Type B pancreatic cell (in vitro differentiated cells): ENCODE data around the gene BMP6. TPM values are rescaled to one million over a fixed set of nuclear protein-coding genes. Genes with fewer than 3 reads are reported as not detected.

Experiments
- DNase-seq: peaks from one replicate; pipeline ENCODE4 v3.0.0; 2021; ENCODE audit warnings: mixed read lengths; ENCODE audit not compliant: unreplicated experiment; ENCODE audit errors: extremely low spot score
- H3K27ac Mint-ChIP-seq: 2 replicates; pipeline ENCODE4 v1.8.0; 2021; ENCODE audit warnings: mild to moderate bottlenecking, mixed read lengths
- H3K27me3 Mint-ChIP-seq: 2 replicates; pipeline ENCODE4 v1.8.0; 2021; ENCODE audit warnings: mixed read lengths
- H3K36me3 Mint-ChIP-seq: 2 replicates; pipeline ENCODE4 v1.8.0; 2021; ENCODE audit warnings: mixed read lengths
- H3K4me1 Mint-ChIP-seq: one replicate; pipeline ENCODE4 v1.8.0; 2021; ENCODE audit warnings: mixed read lengths; ENCODE audit not compliant: unreplicated experiment
- H3K4me3 Mint-ChIP-seq: 2 replicates; pipeline ENCODE4 v1.8.0; 2021; ENCODE audit warnings: mild to moderate bottlenecking, mixed read lengths
- H3K9me3 Mint-ChIP-seq: 2 replicates; pipeline ENCODE4 v1.8.0; 2021; ENCODE audit warnings: mixed read lengths
- total RNA-seq: library from RNA; stranded (reverse); gene quantifications from 2 replicates; pipeline ENCODE4 v1.2.1, GENCODE V29; 2021; ENCODE audit warnings: low replicate concordance
- TF ChIP-seq, protein P1 (sequence below): fragments of 200-600 bp; sonication (generic); conservative IDR thresholded peaks from 2 replicates; pipeline ENCODE4 v1.5.0; 2021; ENCODE audit warnings: antibody characterized with exemption, mild to moderate bottlenecking

The BMP6 gene
- total RNA-seq, 1 donor from 2014 or later: 1.8 TPM

GRCh38 chr6:7692453-7692784 lies 33.5 kb upstream of the BMP6 start:
- H3K4me1 Mint-ChIP-seq: peaks cover 9% of the 10 kb centered on the region
- H3K27ac Mint-ChIP-seq: no peak overlapping the region
- no peaks in the 10 kb centered on the region for H3K36me3 Mint-ChIP-seq
- H3K27me3 Mint-ChIP-seq: peaks cover 3% of the 10 kb centered on the region
- TF ChIP-seq, protein P1, sequence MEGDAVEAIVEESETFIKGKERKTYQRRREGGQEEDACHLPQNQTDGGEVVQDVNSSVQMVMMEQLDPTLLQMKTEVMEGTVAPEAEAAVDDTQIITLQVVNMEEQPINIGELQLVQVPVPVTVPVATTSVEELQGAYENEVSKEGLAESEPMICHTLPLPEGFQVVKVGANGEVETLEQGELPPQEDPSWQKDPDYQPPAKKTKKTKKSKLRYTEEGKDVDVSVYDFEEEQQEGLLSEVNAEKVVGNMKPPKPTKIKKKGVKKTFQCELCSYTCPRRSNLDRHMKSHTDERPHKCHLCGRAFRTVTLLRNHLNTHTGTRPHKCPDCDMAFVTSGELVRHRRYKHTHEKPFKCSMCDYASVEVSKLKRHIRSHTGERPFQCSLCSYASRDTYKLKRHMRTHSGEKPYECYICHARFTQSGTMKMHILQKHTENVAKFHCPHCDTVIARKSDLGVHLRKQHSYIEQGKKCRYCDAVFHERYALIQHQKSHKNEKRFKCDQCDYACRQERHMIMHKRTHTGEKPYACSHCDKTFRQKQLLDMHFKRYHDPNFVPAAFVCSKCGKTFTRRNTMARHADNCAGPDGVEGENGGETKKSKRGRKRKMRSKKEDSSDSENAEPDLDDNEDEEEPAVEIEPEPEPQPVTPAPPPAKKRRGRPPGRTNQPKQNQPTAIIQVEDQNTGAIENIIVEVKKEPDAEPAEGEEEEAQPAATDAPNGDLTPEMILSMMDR: no peak
- peaks cover 5% of the 10 kb centered on the region for H3K9me3 Mint-ChIP-seq
- DNase-seq: no peak
- no peak overlapping the region for H3K4me3 Mint-ChIP-seq

- no peak overlapping the region for H3K27ac Mint-ChIP-seq
- peaks cover 20% of the 10 kb centered on the region for H3K4me1 Mint-ChIP-seq
- TF ChIP-seq, protein P1: no peak
- H3K9me3 Mint-ChIP-seq: peaks cover 5% of the 10 kb centered on the region
- H3K36me3 Mint-ChIP-seq: no peaks in the 10 kb centered on the region
- no peak overlapping the region for H3K4me3 Mint-ChIP-seq
- DNase-seq: no peak
- H3K27me3 Mint-ChIP-seq: peaks cover 3% of the 10 kb centered on the region
Observed at GRCh38 chr6:7693827-7694226, 32.1 kb upstream of the BMP6 start.

DNA sequence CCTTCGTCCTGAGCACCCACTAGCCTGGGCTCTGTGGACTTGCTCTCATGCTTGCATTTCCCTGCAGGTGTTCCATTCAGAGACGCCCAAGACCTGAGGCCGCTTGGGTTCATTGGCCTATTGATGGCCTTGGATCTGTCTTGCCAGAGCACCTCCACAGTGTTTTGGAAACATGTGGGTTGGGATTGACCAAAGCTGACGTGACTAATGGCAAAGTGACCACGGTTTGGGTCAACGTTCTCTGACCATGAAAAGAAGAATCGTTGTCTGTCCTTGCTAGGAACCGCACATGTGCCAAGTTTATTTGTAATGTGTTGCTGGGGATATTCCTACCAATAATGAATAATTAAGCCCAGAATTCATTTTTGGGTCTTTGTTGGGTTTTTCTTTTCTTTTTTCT lies 29.8 kb upstream of the BMP6 start:
- TF ChIP-seq, protein P1: no peak
- Mint-ChIP-seq H3K27ac (no peak overlapping the region), H3K36me3 (no peaks in the 10 kb centered on the region), H3K27me3 (no peaks in the 10 kb centered on the region), H3K4me1 (peaks cover 12% of the 10 kb centered on the region), H3K9me3 (no peaks in the 10 kb centered on the region), H3K4me3 (no peak overlapping the region)
- DNase-seq: no peak

GRCh38 chr6:7697432-7697819 lies 28.5 kb upstream of the BMP6 start:
- H3K36me3 Mint-ChIP-seq: no peaks in the 10 kb centered on the region
- H3K27ac Mint-ChIP-seq: no peak overlapping the region
- no peaks in the 10 kb centered on the region for H3K9me3 Mint-ChIP-seq
- TF ChIP-seq, protein P1: no peak
- no peaks in the 10 kb centered on the region for H3K27me3 Mint-ChIP-seq
- H3K4me1 Mint-ChIP-seq: peaks cover 12% of the 10 kb centered on the region
- H3K4me3 Mint-ChIP-seq: no peak overlapping the region
- no peak for DNase-seq

DNA sequence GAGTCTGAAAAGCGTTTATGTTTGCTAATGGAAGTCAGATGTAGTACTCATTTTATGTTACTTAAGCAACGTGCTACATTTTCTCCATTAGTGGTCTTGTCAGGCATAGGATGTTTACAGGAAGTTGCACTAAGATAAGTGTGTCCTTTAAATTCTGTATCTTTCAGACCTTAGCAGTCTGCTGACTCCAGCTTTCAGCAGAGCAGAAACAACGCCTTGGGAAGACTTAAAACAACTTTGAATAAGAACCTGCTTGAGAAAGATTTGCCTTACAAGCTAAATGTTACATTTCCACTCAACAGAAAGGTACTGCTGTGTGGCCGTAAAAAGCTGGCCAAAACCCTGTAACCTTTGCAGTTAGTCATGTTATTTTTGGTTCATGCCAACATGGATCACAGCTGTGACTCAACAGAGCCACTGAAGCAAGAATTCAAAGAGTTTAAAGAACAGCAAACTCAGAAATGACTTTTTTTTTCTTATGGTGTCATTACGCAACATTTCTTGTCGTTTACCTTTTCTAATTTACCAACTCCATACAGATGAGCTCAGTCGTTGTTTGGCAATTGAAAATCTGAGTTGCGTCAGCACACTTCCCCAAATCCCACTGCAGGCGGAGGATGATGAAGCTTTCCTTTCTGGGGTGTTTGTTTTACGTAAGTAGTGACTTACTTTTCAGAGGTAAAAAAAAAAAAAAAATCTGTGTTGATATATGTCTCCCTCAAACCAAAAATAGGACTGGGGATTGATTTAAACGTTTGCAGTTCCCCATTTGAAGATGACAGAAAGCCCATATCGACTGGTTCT lies 27.9 kb upstream of the BMP6 start:
- H3K27me3 Mint-ChIP-seq: no peaks in the 10 kb centered on the region
- H3K4me1 Mint-ChIP-seq: peaks cover 12% of the 10 kb centered on the region
- no peaks in the 10 kb centered on the region for H3K36me3 Mint-ChIP-seq
- TF ChIP-seq, protein P1: no peak
- no peak for DNase-seq
- no peaks in the 10 kb centered on the region for H3K9me3 Mint-ChIP-seq
- H3K4me3 Mint-ChIP-seq: no peak overlapping the region
- H3K27ac Mint-ChIP-seq: no peak overlapping the region
